ENCODE results near the gene NRAP. TPM values are rescaled to one million over a fixed set of nuclear protein-coding genes. Genes with fewer than 3 reads are reported as not detected.

Gene NRAP
- total RNA-seq, 1 donor from 2014 or later = not detected

DNA sequence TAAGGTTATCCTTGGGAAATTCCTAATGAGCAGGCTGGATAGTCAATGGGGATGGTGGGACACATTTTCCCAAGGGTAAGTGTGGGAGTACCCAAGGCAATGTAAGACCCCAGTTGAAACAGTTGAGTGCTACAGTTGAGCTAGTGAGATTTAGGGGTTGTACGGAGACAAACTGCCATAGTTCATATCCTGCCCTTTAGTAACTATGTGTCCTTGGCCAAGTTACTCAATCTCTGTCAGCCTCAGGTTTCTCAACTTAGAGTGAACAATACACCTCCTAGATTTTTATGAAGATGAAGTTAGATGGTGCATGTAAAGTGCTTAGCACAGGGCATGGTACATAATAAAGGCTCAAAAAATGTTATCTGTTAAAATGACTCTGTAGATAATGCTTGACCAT lies 90.5 kb downstream of the NRAP start:
- Mint-ChIP-seq H3K4me1 (ENCODE audit: low read depth) (no peaks in the 10 kb centered on the region), H3K36me3 (ENCODE audit: low read depth) (no peaks in the 10 kb centered on the region), H3K27me3 (ENCODE audit: insufficient read depth) (no peaks in the 10 kb centered on the region), H3K4me3 (no peak overlapping the region), H3K9me3 (no peaks in the 10 kb centered on the region), H3K27ac (no peak overlapping the region)
- intact Hi-C loops (cut with micrococcal nuclease) = no loop called here
- DNase-seq (ENCODE audit: low spot score) = no peak

DNA sequence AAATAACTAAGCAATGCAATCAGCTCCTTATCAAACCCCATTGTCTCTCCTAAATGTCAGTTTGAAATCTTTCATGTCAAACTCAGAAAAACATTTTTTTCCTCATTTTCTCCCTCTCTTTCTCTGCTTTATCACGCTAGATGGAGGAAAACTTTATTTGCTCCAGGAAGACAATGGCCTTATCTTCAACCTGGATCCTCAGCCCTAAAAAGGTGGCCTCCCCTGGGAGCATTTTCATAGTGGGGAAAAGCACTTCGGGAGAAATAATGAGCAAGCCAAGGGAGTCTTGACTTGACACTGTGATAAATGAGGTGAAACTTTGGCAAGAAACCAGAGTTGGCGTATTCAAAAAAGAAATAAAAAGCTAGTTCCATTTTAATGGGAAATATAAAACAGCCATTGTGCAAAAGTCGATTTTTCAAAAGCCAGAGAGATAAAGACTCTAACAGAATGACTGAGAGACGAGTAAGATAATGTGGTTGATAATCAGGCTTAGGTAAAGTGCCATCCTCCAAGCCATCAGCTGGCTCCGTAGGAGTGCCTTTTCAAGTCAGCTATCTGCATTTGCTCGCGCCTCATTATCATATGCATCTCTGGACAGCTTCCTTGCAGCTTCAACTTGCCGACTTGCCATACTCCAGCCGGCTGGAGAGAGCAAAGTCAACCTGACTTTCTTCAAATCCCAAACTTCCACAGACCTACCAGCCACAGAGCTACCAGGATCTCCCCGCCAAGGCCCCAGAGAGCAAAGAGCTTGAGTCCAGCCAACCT lies 91.1 kb downstream of the NRAP start:
- no peak for DNase-seq (ENCODE audit: low spot score)
- Mint-ChIP-seq H3K4me1 (ENCODE audit: low read depth) (no peaks in the 10 kb centered on the region), H3K27me3 (ENCODE audit: insufficient read depth) (no peaks in the 10 kb centered on the region), H3K4me3 (no peak overlapping the region), H3K36me3 (ENCODE audit: low read depth) (no peaks in the 10 kb centered on the region), H3K27ac (no peak overlapping the region), H3K9me3 (no peaks in the 10 kb centered on the region)
- intact Hi-C loops (cut with micrococcal nuclease) = no loop called here

DNA sequence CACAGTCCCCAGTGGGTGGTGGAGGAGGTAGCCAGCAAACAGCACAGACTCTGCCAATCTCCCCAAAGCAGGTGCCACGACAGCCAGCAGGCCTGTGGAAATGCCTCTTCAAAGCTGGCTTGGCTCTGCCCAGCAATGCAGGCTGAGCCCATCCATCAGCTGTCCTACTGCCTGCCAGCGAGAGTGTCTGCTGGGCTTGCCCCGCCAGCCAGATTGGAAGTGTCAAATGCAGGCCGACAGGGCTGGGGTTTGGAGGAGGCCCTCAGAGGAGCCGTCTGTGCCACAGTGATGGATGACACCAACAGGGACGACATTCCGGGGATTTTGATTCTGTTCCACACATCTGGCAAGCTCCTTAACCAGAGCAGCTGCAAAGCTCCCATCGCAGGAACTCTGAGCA lies 94.3 kb downstream of the NRAP start:
- Mint-ChIP-seq H3K4me3 (no peak overlapping the region), H3K27me3 (ENCODE audit: insufficient read depth) (no peaks in the 10 kb centered on the region), H3K27ac (no peak overlapping the region), H3K36me3 (ENCODE audit: low read depth) (no peaks in the 10 kb centered on the region), H3K4me1 (ENCODE audit: low read depth) (no peaks in the 10 kb centered on the region), H3K9me3 (no peaks in the 10 kb centered on the region)
- intact Hi-C loops (cut with micrococcal nuclease) = loop anchor here (10.0 kb wide), 2 partner anchors 115 to 1005 kb away; no protein-coding TSS in a partner anchor
- DNase-seq (ENCODE audit: low spot score) = no peak

DNA sequence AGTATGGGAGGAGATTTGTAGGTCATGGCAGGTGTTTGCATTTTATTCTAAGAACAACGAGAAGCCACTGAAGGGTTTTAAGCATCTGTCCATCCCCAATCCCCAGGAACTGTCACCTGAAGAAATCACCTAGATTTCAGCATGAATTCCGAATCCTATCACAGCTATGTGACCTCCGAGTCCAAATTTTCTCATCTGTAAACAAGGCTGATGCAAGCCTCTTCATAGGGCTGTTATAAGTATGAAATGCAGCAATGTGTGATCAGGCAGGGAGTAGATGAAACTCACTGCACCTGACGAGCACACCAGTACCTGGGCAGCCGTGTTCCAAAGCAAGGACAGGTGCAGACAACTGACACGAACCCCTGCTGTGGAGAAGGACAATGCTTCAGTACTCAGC lies 97.0 kb downstream of the NRAP start:
- DNase-seq (ENCODE audit: low spot score) = no peak
- Mint-ChIP-seq H3K27ac (no peak overlapping the region), H3K27me3 (ENCODE audit: insufficient read depth) (no peaks in the 10 kb centered on the region), H3K36me3 (ENCODE audit: low read depth) (no peaks in the 10 kb centered on the region), H3K4me3 (no peak overlapping the region), H3K4me1 (ENCODE audit: low read depth) (peaks cover 7% of the 10 kb centered on the region), H3K9me3 (no peaks in the 10 kb centered on the region)
- intact Hi-C loops (cut with micrococcal nuclease) = loop anchor here (10.0 kb wide), 2 partner anchors 112 to 1002 kb away; no protein-coding TSS in a partner anchor

DNA sequence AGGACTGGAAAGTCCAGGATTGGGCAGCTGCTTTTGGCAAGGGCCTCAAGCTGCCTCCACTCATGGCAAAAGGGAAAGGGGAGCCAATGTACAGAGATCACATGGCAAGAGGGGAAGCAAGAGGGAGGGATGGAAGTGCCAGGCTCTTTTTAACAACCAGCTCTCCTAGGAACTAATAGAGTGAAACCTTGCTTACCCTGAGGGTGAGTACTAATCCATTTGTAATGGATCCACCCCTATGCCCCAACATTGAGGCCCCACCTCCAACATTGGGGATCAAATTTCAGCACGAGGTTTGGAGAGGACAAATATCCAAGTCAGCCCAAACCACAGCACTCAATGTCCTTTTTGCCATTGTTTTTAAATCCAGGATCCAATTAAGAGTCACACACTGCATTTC lies 98.5 kb downstream of the NRAP start:
- Mint-ChIP-seq H3K4me1 (ENCODE audit: low read depth) (peaks cover 7% of the 10 kb centered on the region), H3K27me3 (ENCODE audit: insufficient read depth) (no peaks in the 10 kb centered on the region), H3K27ac (no peak overlapping the region), H3K36me3 (ENCODE audit: low read depth) (no peaks in the 10 kb centered on the region), H3K9me3 (no peaks in the 10 kb centered on the region), H3K4me3 (no peak overlapping the region)
- intact Hi-C loops (cut with micrococcal nuclease) = loop anchor here (10.0 kb wide), 2 partner anchors 111 to 1001 kb away; no protein-coding TSS in a partner anchor
- DNase-seq (ENCODE audit: low spot score) = no peak

DNA sequence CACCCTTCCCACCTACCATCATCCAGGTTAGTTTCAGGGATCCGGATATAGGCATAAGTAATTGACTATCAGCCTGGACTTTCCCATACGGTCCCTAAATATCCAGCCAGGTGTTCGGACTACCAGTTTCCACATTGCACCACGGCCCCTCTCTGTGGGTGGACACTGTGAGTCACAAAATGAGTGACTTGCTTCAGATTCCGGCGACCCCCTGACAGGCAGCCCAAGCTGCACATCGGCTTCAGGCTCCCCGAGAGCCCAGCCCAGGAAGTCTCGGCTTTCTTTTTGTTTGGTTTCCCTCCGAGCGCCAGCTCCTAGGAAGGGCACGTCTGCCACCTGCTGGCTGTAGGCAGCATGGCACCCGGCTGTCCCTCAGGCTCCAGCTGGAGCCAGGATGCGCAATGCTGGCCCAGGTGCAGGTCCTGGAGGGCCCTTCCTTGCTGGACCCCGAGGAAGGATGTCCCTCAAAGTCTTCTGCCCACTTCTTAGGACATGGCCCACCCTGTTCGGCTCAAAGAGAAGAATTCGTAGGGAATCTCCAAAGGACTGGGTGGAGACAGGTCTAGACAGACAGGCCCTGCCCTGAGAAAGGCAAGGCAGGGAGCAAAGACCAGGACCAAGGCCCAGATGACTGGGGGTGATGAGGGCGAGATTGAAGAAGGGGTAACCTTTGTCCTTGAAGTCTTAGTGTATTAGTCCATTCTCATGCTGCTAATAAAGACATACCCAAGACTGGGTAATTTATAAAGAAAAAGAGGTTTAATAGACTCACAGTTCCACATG lies 100.3 kb downstream of the NRAP start:
- H3K27ac Mint-ChIP-seq = no peak overlapping the region

DNA sequence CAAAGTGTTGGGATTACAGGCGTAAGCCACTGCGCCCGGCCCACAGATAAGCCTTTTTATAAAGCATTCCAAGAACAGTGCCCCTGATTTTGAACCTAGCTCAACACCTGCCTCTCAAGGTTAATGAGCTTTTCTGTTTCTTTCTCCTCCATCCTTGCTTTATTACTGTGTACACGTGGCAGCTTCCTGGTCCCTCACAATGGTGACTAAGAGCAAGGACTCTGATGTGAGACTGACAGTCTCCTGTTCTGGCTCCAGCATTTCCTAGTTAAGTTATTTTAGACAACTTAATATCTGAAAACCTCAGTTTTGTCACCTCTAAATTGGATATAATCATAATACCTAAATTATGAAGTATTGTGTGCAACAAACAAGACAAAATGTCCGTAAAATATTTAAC lies 101.1 kb downstream of the NRAP start:
- Mint-ChIP-seq H3K27me3 (ENCODE audit: insufficient read depth) (no peaks in the 10 kb centered on the region), H3K9me3 (no peaks in the 10 kb centered on the region), H3K27ac (no peak overlapping the region), H3K36me3 (ENCODE audit: low read depth) (no peaks in the 10 kb centered on the region), H3K4me3 (no peak overlapping the region), H3K4me1 (ENCODE audit: low read depth) (peaks cover 13% of the 10 kb centered on the region)
- DNase-seq (ENCODE audit: low spot score) = no peak
- intact Hi-C loops (cut with micrococcal nuclease) = loop anchor here (1.0 to 10.0 kb wide), 4 partner anchors 41 to 998 kb away; no protein-coding TSS in a partner anchor

More for the DNA sequence above, 100.3 kb downstream of the NRAP start:
- intact Hi-C loops (cut with micrococcal nuclease) = loop anchor here (1.0 to 10.0 kb wide), 4 partner anchors 42 to 999 kb away; no protein-coding TSS in a partner anchor
- DNase-seq (ENCODE audit: low spot score) = peak; percentile 56
- Mint-ChIP-seq H3K9me3 (no peaks in the 10 kb centered on the region), H3K4me1 (ENCODE audit: low read depth) (peaks cover 7% of the 10 kb centered on the region), H3K36me3 (ENCODE audit: low read depth) (no peaks in the 10 kb centered on the region), H3K4me3 (peak overlapping the region; percentile 72), H3K27me3 (ENCODE audit: insufficient read depth) (no peaks in the 10 kb centered on the region)

DNA sequence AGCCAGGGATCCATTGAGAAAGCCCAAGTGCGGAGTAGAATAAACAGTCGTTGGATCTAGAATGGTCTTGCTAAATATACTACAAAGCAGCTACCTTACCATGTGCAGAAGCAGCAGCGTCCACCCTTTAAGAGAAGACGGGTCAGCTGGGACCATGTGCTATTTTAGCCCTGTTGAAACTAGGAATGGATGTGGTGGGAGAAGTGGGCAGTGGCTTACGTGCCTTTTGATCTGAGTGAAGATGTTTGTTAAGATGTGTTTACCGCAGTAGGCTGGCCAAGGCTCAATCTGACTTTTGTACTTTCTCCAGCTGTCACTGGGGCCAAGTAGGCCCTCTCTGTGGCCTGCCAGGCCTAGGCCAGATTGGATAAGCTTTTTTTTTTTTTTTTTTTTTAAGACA lies 101.8 kb downstream of the NRAP start:
- no peak for DNase-seq (ENCODE audit: low spot score)
- Mint-ChIP-seq H3K27me3 (ENCODE audit: insufficient read depth) (no peaks in the 10 kb centered on the region), H3K4me3 (no peak overlapping the region), H3K4me1 (ENCODE audit: low read depth) (peaks cover 20% of the 10 kb centered on the region), H3K36me3 (ENCODE audit: low read depth) (no peaks in the 10 kb centered on the region), H3K27ac (no peak overlapping the region), H3K9me3 (no peaks in the 10 kb centered on the region)
- intact Hi-C loops (cut with micrococcal nuclease) = loop anchor here (10.0 kb wide), 2 partner anchors 107 to 997 kb away; no protein-coding TSS in a partner anchor

DNA sequence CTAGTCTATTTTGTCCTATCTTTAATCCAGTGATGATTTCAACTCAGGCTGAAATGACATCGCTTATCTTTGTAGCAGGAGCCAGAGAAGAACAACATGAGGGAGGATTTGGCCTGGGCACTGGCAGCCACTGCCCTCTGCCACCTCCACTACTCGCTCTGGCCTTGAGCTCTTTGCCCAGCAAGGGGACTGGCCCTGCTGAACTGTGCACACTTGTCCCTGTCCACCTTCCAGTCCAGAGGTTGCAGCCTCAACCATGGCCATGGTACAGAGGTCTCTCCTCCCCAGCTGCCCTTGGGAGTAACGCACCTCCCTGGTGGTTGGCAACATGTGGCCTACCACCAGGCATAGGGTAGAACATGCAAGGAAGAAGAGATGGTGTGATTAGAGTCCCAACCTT lies 102.6 kb downstream of the NRAP start:
- DNase-seq (ENCODE audit: low spot score) = no peak
- Mint-ChIP-seq H3K27me3 (ENCODE audit: insufficient read depth) (no peaks in the 10 kb centered on the region), H3K4me1 (ENCODE audit: low read depth) (peaks cover 21% of the 10 kb centered on the region), H3K4me3 (no peak overlapping the region), H3K9me3 (no peaks in the 10 kb centered on the region), H3K36me3 (ENCODE audit: low read depth) (no peaks in the 10 kb centered on the region), H3K27ac (no peak overlapping the region)
- intact Hi-C loops (cut with micrococcal nuclease) = loop anchor here (10.0 kb wide), 2 partner anchors 106 to 996 kb away; no protein-coding TSS in a partner anchor

DNA sequence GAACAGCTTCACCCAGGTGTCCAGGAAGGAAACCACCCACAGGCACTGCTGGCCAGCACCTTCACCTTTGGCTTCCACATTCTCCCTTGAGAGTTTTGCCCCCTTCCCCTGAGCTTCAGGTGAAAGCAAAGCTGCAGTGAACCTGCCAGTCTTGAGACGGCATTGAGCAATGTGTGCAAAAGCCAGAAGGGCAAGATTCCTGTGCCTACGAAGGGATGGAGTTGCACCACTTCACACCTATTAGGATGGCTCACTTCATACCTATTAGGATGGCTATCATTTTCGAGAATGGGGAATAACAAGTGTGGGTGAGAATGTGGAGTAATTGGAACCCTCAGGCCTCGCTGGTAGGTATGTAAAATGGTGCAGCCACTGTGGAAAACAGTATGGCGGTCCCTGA lies 103.8 kb downstream of the NRAP start:
- intact Hi-C loops (cut with micrococcal nuclease) = loop anchor here (10.0 kb wide), 2 partner anchors 105 to 995 kb away; no protein-coding TSS in a partner anchor
- DNase-seq (ENCODE audit: low spot score) = no peak
- Mint-ChIP-seq H3K4me1 (ENCODE audit: low read depth) (peaks cover 21% of the 10 kb centered on the region), H3K27me3 (ENCODE audit: insufficient read depth) (no peaks in the 10 kb centered on the region), H3K36me3 (ENCODE audit: low read depth) (no peaks in the 10 kb centered on the region), H3K9me3 (no peaks in the 10 kb centered on the region), H3K4me3 (no peak overlapping the region), H3K27ac (no peak overlapping the region)

DNA sequence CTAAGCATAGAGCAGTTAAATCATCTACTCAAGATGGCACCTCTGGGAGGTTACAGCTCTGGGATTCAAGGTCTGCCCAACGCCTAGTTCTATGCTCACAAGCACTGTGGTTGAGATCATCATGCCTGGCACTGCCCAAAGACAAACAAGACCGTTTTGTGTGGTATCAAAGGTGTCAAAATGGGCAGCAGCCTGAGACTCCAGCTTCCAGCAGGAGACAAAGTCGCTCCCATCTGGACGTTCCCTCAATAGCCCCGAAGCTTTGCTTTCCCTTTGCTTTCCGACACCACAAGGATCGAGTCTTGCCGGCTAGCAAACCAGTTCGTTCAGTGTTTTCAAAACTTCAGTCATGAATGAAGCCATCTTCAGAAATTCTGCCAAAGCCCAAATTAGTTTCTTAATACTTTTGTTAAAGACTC lies 105.9 kb downstream of the NRAP start:
- H3K4me3 Mint-ChIP-seq = no peak overlapping the region
- no peak for DNase-seq (ENCODE audit: low spot score)
- no peak overlapping the region for H3K27ac Mint-ChIP-seq
- intact Hi-C loops (cut with micrococcal nuclease) = no loop called here
- H3K9me3 Mint-ChIP-seq = no peaks in the 10 kb centered on the region
- H3K27me3 Mint-ChIP-seq (ENCODE audit: insufficient read depth) = peaks cover 1% of the 10 kb centered on the region
- peaks cover 14% of the 10 kb centered on the region for H3K4me1 Mint-ChIP-seq (ENCODE audit: low read depth)
- no peaks in the 10 kb centered on the region for H3K36me3 Mint-ChIP-seq (ENCODE audit: low read depth)

DNA sequence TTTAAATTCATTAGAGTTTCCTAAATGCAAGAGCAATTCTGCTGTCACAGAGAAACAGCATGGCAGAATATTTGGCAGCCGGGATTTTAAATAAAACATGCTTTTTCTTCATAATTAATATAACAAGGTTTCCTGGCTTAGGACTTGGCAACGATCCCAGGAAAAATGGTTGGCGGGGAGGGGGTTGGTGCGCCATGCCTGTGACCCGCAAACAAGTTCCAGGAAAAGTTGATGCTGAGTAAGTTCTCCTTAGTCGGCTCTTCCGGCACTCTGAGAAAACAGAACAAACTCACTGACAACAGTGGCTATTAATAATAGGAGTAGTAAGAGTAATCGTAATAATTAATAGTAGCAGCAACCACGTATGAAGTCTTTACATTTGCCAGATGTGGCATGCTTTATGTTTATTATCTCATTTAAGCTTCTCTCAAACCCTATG lies 106.4 kb downstream of the NRAP start:
- Mint-ChIP-seq H3K4me3 (no peak overlapping the region), H3K9me3 (no peaks in the 10 kb centered on the region), H3K36me3 (ENCODE audit: low read depth) (no peaks in the 10 kb centered on the region), H3K4me1 (ENCODE audit: low read depth) (peaks cover 14% of the 10 kb centered on the region), H3K27ac (no peak overlapping the region), H3K27me3 (ENCODE audit: insufficient read depth) (peaks cover 1% of the 10 kb centered on the region)
- intact Hi-C loops (cut with micrococcal nuclease) = no loop called here
- DNase-seq (ENCODE audit: low spot score) = no peak

DNA sequence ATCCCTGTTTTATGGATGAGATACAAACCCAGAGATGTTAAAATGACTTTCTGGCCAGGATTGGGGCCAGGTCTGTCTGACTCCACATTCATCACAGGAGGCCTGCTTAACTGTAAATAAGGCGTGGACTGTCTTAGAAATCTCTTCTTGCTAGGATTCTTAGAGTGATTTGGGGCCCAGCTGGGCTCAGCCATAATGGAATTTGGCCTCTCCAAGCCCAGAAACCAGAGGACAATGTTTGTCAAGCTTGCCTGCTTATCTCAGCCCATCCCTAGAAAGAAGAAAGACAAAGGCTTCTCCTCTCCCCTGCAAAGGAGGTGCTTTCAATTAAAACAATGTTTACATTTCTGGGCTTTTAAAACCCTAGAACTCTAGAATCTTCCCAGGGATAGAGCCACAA lies 108.1 kb downstream of the NRAP start:
- Mint-ChIP-seq H3K27ac (no peak overlapping the region), H3K4me1 (ENCODE audit: low read depth) (peaks cover 14% of the 10 kb centered on the region), H3K4me3 (no peak overlapping the region), H3K9me3 (no peaks in the 10 kb centered on the region), H3K27me3 (ENCODE audit: insufficient read depth) (peaks cover 1% of the 10 kb centered on the region), H3K36me3 (ENCODE audit: low read depth) (no peaks in the 10 kb centered on the region)
- intact Hi-C loops (cut with micrococcal nuclease) = no loop called here
- DNase-seq (ENCODE audit: low spot score) = no peak

All from activated T-helper 1 cell treated with anti-CD3 and anti-CD28 coated beads, Interleukin-12 subunit alpha, Interleukin-12 subunit beta, Interleukin-2, Interleukin-4 antibody, amounts not matched to agents 30 ng/mL and 10 ng/mL and 1 ng/mL, durations not matched to agents 14 hours and 24 hours and 36 hours (primary cell).